ENCODE measurements around the gene AP2A2. TPM values are rescaled to one million over a fixed set of nuclear protein-coding genes. Genes with fewer than 3 reads are reported as not detected.

AP2A2 gene
- total RNA-seq, 1 experiment from 2014 or later = 70.6 TPM

DNA sequence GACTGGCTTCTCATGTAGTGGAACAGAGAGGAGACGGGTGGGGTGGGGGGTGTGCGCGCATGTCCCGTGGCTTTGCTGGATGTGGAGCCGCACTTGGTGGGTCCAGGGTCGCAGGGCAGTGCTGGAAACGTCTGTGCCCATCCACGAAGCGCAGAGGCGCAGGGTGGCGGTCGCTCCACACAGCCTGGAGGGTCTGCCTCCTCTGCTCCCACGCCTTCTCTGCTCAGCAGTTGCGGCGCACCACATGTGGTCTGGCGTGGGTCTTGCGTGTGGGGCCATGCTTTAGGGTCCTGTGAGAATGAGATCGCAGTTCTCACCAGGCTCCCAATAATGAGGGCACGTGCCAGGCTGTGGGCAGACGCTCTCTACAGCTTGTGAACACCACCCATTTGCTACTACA, 60.2 kb downstream of the AP2A2 start:
- no peaks in the 10 kb centered on the region for H3K4me1 Mint-ChIP-seq (ENCODE audit: insufficient read depth, unreplicated experiment)
- no peak overlapping the region for H3K27ac Mint-ChIP-seq (ENCODE audit: low read depth, unreplicated experiment)
- TF ChIP-seq, protein P1, sequence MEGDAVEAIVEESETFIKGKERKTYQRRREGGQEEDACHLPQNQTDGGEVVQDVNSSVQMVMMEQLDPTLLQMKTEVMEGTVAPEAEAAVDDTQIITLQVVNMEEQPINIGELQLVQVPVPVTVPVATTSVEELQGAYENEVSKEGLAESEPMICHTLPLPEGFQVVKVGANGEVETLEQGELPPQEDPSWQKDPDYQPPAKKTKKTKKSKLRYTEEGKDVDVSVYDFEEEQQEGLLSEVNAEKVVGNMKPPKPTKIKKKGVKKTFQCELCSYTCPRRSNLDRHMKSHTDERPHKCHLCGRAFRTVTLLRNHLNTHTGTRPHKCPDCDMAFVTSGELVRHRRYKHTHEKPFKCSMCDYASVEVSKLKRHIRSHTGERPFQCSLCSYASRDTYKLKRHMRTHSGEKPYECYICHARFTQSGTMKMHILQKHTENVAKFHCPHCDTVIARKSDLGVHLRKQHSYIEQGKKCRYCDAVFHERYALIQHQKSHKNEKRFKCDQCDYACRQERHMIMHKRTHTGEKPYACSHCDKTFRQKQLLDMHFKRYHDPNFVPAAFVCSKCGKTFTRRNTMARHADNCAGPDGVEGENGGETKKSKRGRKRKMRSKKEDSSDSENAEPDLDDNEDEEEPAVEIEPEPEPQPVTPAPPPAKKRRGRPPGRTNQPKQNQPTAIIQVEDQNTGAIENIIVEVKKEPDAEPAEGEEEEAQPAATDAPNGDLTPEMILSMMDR (IDR thresholded peaks at IDR 0.05; ENCODE audit: unreplicated experiment) = no peak
- H3K9me3 Mint-ChIP-seq (ENCODE audit: unreplicated experiment) = no peaks in the 10 kb centered on the region
- H3K27me3 Mint-ChIP-seq (ENCODE audit: insufficient read depth, unreplicated experiment) = no peaks in the 10 kb centered on the region
- intact Hi-C loops (cut with micrococcal nuclease) = no loop called here
- DNase-seq (ENCODE audit: unreplicated experiment) = no peak
- H3K36me3 Mint-ChIP-seq (ENCODE audit: insufficient read depth, unreplicated experiment) = peaks cover 73% of the 10 kb centered on the region
- POLR2A ChIA-PET = no interaction called here
- no peak overlapping the region for H3K4me3 Mint-ChIP-seq (ENCODE audit: unreplicated experiment)
- CTCF ChIA-PET = no interaction called here
- BruUV-seq (replicated peaks) = no TSS peak

DNA sequence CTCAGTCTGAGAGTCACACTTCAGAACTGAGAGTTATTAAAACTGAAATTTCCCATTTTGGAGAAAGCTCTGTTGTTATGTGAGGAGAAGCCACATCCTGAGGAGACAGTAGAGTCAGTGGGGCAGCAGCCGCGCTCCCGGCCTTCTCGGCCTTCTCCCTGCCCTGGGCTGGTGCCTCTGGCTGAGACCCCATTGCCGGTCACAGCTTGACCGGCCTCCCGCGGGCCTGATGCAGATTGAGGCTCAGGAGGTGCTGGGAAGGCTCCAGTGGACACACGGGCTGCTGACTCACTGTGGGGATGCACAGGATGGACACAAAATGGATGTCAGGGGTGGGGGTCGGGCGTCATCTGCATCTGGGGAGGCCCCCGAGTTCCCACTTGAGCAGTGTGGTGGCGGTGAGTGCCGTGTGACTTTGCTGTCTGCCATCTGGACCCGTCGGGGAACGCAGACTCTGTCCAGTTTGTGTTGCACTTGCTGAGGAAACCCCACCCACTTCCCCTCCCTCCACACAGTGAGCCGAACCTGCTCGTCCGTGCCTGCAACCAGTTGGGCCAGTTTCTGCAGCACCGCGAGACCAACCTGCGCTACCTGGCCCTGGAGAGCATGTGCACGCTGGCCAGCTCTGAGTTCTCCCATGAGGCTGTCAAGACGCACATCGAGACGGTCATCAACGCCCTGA, 60.7 kb downstream of the AP2A2 start:
- Mint-ChIP-seq H3K4me3 (ENCODE audit: unreplicated experiment) (no peak overlapping the region), H3K4me1 (ENCODE audit: insufficient read depth, unreplicated experiment) (no peaks in the 10 kb centered on the region), H3K9me3 (ENCODE audit: unreplicated experiment) (no peaks in the 10 kb centered on the region), H3K27ac (ENCODE audit: low read depth, unreplicated experiment) (no peak overlapping the region), H3K36me3 (ENCODE audit: insufficient read depth, unreplicated experiment) (peaks cover 73% of the 10 kb centered on the region), H3K27me3 (ENCODE audit: insufficient read depth, unreplicated experiment) (no peaks in the 10 kb centered on the region)
- ChIA-PET POLR2A (no interaction called here), CTCF (no interaction called here)
- no TSS peak for BruUV-seq (replicated peaks)
- TF ChIP-seq, protein P1 (IDR thresholded peaks at IDR 0.05; ENCODE audit: unreplicated experiment) = no peak
- no peak for DNase-seq (ENCODE audit: unreplicated experiment)
- intact Hi-C loops (cut with micrococcal nuclease) = no loop called here

DNA sequence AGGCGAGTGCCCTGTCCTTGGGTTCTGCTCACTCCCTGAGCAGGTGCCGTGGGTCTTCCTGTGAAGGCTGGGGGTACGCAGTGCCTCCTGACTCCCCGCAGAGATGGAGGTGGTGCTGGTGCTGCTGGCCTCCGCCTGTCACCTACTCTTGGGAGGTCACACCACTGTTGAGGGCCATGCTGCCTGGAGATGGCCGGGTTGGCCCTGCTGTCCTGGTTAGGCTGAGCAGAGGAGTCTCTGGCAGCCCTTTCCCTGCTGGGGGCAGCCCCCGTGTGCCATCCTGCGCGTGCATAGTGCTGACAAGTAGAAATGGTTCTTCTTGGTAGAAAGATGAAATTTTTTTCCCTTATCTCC, 61.3 kb downstream of the AP2A2 start:
- DNase-seq (ENCODE audit: unreplicated experiment) = no peak
- H3K27ac Mint-ChIP-seq (ENCODE audit: low read depth, unreplicated experiment) = no peak overlapping the region
- H3K9me3 Mint-ChIP-seq (ENCODE audit: unreplicated experiment) = no peaks in the 10 kb centered on the region
- no TSS peak for BruUV-seq (replicated peaks)
- TF ChIP-seq, protein P1 (IDR thresholded peaks at IDR 0.05; ENCODE audit: unreplicated experiment) = no peak
- H3K27me3 Mint-ChIP-seq (ENCODE audit: insufficient read depth, unreplicated experiment) = no peaks in the 10 kb centered on the region
- peaks cover 69% of the 10 kb centered on the region for H3K36me3 Mint-ChIP-seq (ENCODE audit: insufficient read depth, unreplicated experiment)
- intact Hi-C loops (cut with micrococcal nuclease) = no loop called here
- CTCF ChIA-PET = no interaction called here
- no peak overlapping the region for H3K4me3 Mint-ChIP-seq (ENCODE audit: unreplicated experiment)
- H3K4me1 Mint-ChIP-seq (ENCODE audit: insufficient read depth, unreplicated experiment) = no peaks in the 10 kb centered on the region
- POLR2A ChIA-PET = no interaction called here

DNA sequence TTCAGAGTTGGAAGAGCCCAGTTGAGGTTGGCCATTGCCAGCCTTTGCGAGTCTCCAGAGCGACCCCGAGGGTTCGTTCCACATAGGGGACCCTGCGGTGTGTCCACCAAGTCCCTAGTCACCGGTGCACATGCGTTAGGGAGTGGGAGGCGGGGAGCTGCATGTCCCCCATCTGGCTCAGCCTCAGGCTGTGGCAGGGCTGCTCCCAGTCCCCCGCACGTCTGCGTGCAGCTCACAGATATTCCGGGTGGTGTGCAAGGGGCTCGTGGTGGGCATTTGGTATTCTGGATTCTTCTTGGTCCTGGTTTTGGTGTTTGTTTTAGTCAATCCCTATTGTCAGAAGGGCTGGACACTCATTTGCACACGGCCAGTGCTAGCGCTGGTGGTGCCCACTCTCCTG, 62.0 kb downstream of the AP2A2 start:
- no peaks in the 10 kb centered on the region for H3K27me3 Mint-ChIP-seq (ENCODE audit: insufficient read depth, unreplicated experiment)
- DNase-seq (ENCODE audit: unreplicated experiment) = no peak
- TF ChIP-seq, protein P1 (IDR thresholded peaks at IDR 0.05; ENCODE audit: unreplicated experiment) = no peak
- H3K27ac Mint-ChIP-seq (ENCODE audit: low read depth, unreplicated experiment) = no peak overlapping the region
- H3K4me1 Mint-ChIP-seq (ENCODE audit: insufficient read depth, unreplicated experiment) = no peaks in the 10 kb centered on the region
- H3K36me3 Mint-ChIP-seq (ENCODE audit: insufficient read depth, unreplicated experiment) = peaks cover 65% of the 10 kb centered on the region
- intact Hi-C loops (cut with micrococcal nuclease) = no loop called here
- BruUV-seq (replicated peaks) = no TSS peak
- no peaks in the 10 kb centered on the region for H3K9me3 Mint-ChIP-seq (ENCODE audit: unreplicated experiment)
- no peak overlapping the region for H3K4me3 Mint-ChIP-seq (ENCODE audit: unreplicated experiment)
- ChIA-PET POLR2A (no interaction called here), CTCF (no interaction called here)
